Activated T-helper 1 cell treated with Interleukin-2 at 50 U/mL for 16 hours (primary cell): ENCODE measurements around the gene NTN3.
"Not testable (repeated sequence)": the region's sequence is repeated elsewhere in the genome, so short reads cannot be mapped to it uniquely, and the experiment has no call there.

ENCODE experiments used
- DNase-seq: peaks from one replicate; pipeline ENCODE4 v3.0.0-alpha.2; 2020; ENCODE audit warnings: low read depth

Gene NTN3

GRCh38 chr16:2479996-2480395 is 8.9 kb downstream of the NTN3 start:
- DNase-seq = not testable (repeated sequence)

GRCh38 chr16:2480948-2481347 is 9.9 kb downstream of the NTN3 start:
- no peak for DNase-seq

GRCh38 chr16:2481676-2482075 is 10.6 kb downstream of the NTN3 start:
- DNase-seq = no peak

DNA sequence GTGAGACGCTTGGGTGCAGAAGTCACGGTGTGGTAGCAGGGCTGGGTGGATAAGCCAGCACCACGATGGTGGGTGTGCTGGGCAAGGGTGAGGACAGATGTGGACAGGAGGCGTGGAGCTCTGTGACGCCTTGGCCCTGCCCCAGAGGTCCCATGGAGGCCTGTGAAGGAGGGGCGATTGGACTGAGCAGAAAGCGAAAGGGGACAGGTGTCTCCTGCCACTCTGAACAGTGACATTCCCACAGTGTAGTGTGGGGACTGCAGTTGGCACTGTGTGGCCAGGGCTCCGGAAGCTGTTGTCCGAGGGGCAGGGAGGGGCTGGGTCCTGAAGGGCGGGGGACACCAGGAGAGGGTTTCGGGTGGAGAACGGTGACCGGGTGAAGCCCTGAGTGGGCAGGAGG is 11.2 kb downstream of the NTN3 start:
- DNase-seq = no peak

DNA sequence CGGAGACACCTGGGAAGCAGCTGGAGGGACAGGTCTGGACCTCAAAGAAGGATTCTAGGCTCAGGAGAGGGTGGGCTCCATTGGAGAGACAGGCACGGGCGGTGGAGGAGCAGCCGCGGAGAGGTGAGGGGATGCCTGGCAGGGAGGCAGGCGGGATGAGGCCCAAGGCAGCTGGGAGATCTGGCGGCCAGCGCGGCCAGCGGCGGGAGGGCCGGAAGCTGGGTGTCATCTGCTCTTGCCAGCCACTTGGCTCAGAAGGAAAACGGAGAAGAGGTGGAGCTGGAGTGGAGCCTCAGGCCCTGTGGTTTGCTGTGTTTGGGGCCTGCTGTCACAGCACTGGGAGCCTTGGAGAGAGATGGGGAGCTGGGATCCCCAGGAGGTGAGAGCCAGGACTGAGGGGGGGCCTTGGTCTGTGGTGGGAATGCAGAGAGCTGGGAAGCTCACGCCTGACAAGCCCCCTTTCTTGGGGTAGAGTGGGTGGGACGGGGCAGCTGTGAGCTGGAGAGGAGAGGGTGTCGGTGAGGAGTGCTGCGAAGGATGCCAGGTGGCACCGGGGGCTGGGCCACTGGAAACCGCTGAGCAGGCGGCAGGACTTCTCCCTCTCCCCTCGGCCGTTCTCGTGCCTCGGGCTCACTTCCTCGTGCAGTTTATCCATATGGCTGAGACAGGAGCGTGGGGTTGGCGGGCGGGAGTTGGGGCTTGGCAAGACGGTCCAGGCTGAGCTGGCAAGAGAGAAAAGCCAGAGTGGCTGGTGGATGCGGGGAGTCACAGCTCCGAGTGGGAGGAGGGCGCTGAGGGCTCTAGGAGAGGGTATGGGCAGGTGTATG is 11.8 kb downstream of the NTN3 start:
- DNase-seq = no peak

DNA sequence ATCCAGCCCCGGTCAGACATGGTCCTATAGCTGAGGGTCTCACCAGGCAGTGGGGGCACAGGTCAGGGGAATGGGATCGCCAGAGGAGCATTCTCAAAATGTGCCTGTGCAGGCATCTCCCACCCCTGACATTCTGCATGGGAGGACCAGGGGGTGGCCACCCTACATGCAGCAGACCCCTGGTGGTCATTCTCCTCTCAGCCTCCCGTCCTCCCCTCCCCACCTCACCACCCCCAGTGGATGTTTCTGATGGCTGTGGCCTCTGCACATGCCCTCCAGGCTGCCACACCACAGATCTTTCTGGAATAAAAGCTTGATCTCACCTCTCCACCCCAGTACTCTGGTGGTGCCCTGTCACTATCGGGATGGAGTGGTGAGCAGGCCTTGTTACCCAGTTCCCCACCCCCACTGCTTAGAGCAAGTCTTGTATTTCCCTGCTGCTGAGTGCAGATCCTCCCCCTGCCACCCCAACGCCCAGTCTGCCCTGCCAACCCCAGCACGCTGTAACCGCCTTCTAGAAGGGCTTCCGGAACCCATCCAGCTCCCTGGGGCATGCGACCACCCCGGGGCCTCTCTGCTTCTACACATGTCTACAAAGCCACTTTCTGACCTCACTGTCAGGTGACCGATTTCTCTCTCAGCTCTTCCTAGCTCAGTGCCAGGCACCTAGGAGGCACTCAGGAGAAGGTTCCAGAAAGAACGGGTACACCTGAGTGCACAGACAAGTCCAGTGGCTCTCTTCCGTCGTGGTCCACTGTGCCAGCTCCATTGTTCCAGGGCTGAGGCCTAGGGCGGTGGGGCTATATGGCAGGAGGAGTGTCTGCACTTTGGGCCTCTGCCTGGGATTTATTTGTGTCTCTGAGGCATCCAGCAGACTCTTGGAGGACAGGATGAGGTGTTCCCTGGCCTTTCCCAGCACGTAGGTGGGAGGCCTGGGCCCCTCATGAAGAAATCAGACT is 13.1 kb downstream of the NTN3 start:
- DNase-seq = no peak

GRCh38 chr16:2484898-2485508 is 13.9 kb downstream of the NTN3 start:
- DNase-seq = no peak

GRCh38 chr16:2485811-2486507 is 14.9 kb downstream of the NTN3 start:
- DNase-seq = no peak

DNA sequence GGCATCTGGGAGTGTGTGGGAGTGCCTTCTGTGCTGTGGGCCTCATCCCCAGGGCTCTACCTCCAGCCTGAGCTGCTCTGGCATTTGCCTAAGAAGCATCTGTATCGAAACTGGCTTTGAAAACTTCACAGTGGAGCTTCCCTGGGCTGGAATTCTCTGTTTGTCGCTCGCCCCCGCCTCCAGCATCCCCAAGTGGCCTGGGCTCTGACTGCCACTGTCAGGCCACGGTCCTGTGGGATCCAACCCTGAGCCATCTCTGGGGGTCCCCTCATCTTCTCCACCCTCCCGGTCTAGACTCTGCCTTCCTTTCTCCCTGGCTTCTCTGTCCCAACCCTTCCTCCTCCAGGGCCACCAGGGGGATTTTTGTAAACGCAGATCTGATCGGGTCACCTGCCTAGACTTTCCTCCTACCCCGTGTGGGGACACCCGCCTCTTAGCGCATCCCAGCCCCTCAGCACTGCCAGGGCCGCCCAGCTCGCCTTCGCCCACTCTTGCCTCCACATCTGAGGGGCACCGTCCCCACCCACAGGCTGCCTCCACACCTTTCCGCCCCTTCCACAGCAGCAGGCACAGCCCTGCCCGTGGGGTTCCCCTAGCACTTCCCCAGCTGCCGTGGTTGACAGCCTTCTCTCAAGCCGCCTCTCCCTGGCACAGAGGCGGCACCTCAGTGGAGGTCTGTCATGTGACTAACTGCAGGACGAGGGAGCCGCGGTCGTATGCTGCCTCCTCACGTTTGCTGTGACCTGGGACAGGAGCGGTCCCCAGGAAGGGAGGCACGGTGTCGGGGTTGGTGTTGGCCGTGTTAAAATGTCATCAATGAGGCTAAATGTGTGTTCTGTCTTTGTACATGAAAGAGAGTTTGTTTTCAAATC is 15.8 kb downstream of the NTN3 start:
- peak; percentile 58 for DNase-seq

DNA sequence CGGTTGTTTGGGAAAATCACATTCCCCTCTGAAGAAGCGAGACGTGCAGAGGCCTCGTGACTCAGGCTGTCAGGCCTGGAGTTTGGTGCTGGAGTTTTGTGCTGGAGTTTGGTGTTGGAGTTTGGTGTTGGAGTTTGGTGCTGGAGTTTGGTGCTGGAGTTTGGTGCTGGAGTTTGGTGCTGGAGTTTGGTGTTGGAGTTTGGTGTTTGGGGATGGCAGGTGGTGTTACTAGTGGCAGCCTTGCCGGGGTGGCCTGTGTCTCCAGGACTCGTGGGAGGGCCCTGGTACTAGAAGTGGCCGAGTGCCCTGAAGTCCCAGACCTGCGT is 16.4 kb downstream of the NTN3 start:
- DNase-seq = no peak

DNA sequence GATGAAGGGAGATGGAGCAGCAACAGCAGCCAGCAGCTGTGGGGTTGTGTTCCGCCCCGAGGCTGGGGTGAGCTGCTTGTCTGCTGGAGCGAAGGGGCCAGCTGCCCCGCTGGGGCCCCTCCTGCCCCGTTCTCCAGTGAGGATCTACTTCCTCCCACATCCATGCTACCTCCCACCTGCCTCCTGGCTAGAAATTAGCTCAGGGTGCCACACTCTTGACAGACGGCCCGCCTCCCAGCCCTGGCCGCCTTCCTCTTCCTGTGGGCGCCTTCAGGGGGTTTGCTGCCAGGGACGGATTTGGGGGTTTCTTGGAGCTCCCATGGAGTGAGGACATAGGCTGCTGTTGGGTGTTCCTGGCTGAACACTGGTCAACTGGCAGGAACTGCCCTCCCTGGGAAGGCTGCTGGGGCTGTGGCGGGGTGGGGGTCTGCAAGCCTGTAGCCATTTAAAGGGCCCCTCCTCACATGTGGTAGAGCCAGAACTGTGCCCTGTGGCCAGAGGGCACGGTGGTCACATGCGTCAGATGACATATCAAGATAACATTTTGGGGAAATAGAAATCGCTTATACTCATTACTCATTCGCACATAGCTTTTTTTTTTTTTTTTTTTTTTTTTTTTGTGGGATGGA is 16.9 kb downstream of the NTN3 start:
- DNase-seq = no peak

DNA sequence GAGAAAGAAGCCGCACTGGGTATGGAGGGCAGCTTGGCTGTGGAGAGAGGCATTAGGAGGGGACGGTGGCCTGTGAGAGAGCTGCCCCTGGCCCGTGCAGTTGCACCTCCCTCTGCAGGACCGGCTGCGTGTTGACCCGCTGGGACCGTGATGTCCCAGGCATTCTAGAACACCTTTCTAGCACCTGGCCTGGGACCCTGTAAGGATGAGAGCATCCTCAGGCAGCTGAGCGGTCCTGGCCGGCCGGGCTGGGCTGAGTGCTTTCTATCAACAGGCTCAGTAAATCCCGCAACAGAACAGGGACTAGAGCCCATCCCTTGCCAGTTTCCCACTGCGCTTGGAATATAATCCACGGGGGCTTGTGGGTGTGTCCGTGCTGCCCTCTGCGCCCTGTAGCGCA is 18.5 kb downstream of the NTN3 start:
- no peak for DNase-seq

GRCh38 chr16:2490190-2491105 is 19.4 kb downstream of the NTN3 start:
- DNase-seq = no peak

GRCh38 chr16:2492292-2492691 is 21.2 kb downstream of the NTN3 start:
- no peak for DNase-seq

GRCh38 chr16:2493605-2494004 is 22.5 kb downstream of the NTN3 start:
- no peak for DNase-seq

GRCh38 chr16:2494616-2495015 is 23.5 kb downstream of the NTN3 start:
- no peak for DNase-seq

GRCh38 chr16:2495041-2495440 is 23.9 kb downstream of the NTN3 start:
- DNase-seq = no peak

GRCh38 chr16:2496223-2497115 is 25.4 kb downstream of the NTN3 start:
- no peak for DNase-seq
